K562 (cell line): ENCODE data around the gene ZBTB32. TPM values are rescaled to one million over a fixed set of nuclear protein-coding genes. Genes with fewer than 3 reads are reported as not detected.
A peak's percentile ranks its signal among the peaks of the same experiment; 100 is the strongest.

Source experiments
- C11orf30 ChIP-seq: fragments of 450-650 bp; IDR thresholded peaks from 2 replicates; pipeline ENCODE4 v1.6.1; 2016; ENCODE audit warnings: low read depth, mild to moderate bottlenecking
- CXXC5 ChIP-seq: fragments of 250-450 bp; sonication (Bioruptor Pico); IDR thresholded peaks from 2 replicates; pipeline ENCODE4 v1.8.0; 2022; ENCODE audit warnings: inconsistent platforms, mild to moderate bottlenecking, moderate library complexity
- GABPA ChIP-seq: fragments of 200-800 bp; sonication (Bioruptor generic); conservative IDR thresholded peaks from 2 replicates; pipeline ENCODE4 v1.6.1; 2016; ENCODE audit warnings: low read depth, missing genetic modification characterization, missing compliant biosample characterization
- KAT8 ChIP-seq: fragments of 450-650 bp; IDR thresholded peaks from 2 replicates; pipeline ENCODE4 v1.6.1; 2016; ENCODE audit warnings: low read depth, mild to moderate bottlenecking
- NFIC ChIP-seq: fragments of 450-650 bp; IDR thresholded peaks from 2 replicates; pipeline ENCODE4 v1.6.1; 2017; ENCODE audit warnings: mild to moderate bottlenecking, inconsistent platforms
- NUFIP1 ChIP-seq: fragments of 450-650 bp; IDR thresholded peaks from 2 replicates; pipeline ENCODE4 v1.6.1; 2018; ENCODE audit not compliant: partially characterized antibody
- PHF21A ChIP-seq: fragments of 450-650 bp; IDR thresholded peaks from 2 replicates; pipeline ENCODE4 v1.6.1; 2017; ENCODE audit warnings: low read depth, borderline replicate concordance
- POLR2H ChIP-seq: IDR thresholded peaks from 2 replicates; pipeline ENCODE4 v1.6.1; 2016; ENCODE audit warnings: missing genetic modification characterization, low read depth, mild to moderate bottlenecking, control low read depth, missing compliant biosample characterization, moderate library complexity
- RBM15 ChIP-seq: fragments of 200-400 bp; formaldehyde crosslinking; IDR thresholded peaks from 2 replicates; pipeline ENCODE4 v1.6.1; 2018; ENCODE audit warnings: mild to moderate bottlenecking, low read length, moderate library complexity; ENCODE audit not compliant: insufficient read depth
- TAF9B ChIP-seq: fragments of 450-650 bp; IDR thresholded peaks from 2 replicates; pipeline ENCODE4 v1.6.1; 2018; ENCODE audit warnings: mild to moderate bottlenecking; ENCODE audit not compliant: partially characterized antibody
- TEAD4 ChIP-seq, 2 experiments: sonication (generic) in 1 of 2; formaldehyde crosslinking in 1 of 2; IDR thresholded peaks; 2 replicates each; pipeline versions ENCODE4 v1.6.1 to v1.8.0; 2012 to 2022; ENCODE audit warnings: borderline replicate concordance in 1 of 2, inconsistent platforms in 1 of 2, low read length in 1 of 2, mild to moderate bottlenecking in 1 of 2, missing genetic modification reagents in 1 of 2
- U2AF1 ChIP-seq: fragments of 200-400 bp; formaldehyde crosslinking; optimal IDR thresholded peaks from 2 replicates; pipeline ENCODE3; 2017; ENCODE audit warnings: mild to moderate bottlenecking, low read depth, low read length, moderate library complexity
- ZBTB7A ChIP-seq: IDR thresholded peaks from 2 replicates; pipeline ENCODE4 v1.6.1; 2011; ENCODE audit warnings: low read depth, mild to moderate bottlenecking, low read length, moderate library complexity, borderline replicate concordance; ENCODE audit not compliant: control insufficient read depth
- ZNF197 ChIP-seq: fragments of 200-800 bp; sonication (Bioruptor generic); IDR thresholded peaks from 2 replicates; pipeline ENCODE4 v1.6.1; 2016; ENCODE audit warnings: low read depth, missing genetic modification characterization, missing compliant biosample characterization
- ZNF224 ChIP-seq: sonication (generic); formaldehyde crosslinking; IDR thresholded peaks from 2 replicates; pipeline ENCODE4 v1.8.0; 2022; ENCODE audit warnings: mild to moderate bottlenecking, missing genetic modification reagents
- ZNF282 ChIP-seq: sonication (generic); formaldehyde crosslinking; IDR thresholded peaks from 2 replicates; pipeline ENCODE4 v1.8.1; 2023; ENCODE audit warnings: missing genetic modification reagents
- ZNF3 ChIP-seq: fragments of 250-450 bp; sonication (Bioruptor Pico); IDR thresholded peaks from 2 replicates; pipeline ENCODE4 v1.5.0; 2021; ENCODE audit warnings: mild to moderate bottlenecking, moderate library complexity
- ZNF436 ChIP-seq: fragments of 250-450, 450-650 bp; sonication (Bioruptor Pico); formaldehyde crosslinking; IDR thresholded peaks from 2 replicates; pipeline ENCODE4 v1.7.0; 2020; ENCODE audit warnings: mild to moderate bottlenecking
- ZNF780A ChIP-seq: fragments of 250-450 bp; sonication (Bioruptor Pico); IDR thresholded peaks from 2 replicates; pipeline ENCODE4 v1.5.0; 2021; ENCODE audit warnings: mild to moderate bottlenecking
- ZNF830 ChIP-seq: fragments of 250-450 bp; sonication (Bioruptor Pico); IDR thresholded peaks from 2 replicates; pipeline ENCODE4 v1.5.0; 2021; ENCODE audit warnings: mild to moderate bottlenecking
- polyA plus RNA-seq, 8 experiments: library from polyadenylated mRNA; depleted of rRNA in 4 of 8; stranded (reverse) in 5 of 8; unstranded in 3 of 8; fragments of >200 nt; fragmentation: Nextera tagmentation in 2 of 8; fragmentation: Illumina TruSeq in 1 of 8; extraction: Ambion mirVana in 2 of 8; extraction: Trizol in 1 of 8; gene quantifications; 2 replicates each; pipeline versions ENCODE4 v1.2.1 to v1.2.3, GENCODE V29; 2011 to 2014; ENCODE audit warnings: inconsistent platforms in 1 of 8, missing spikeins in 1 of 8
- total RNA-seq, 7 experiments: library from RNA; depleted of rRNA in 6 of 7; stranded (reverse); fragments of >200 nt in 6 of 7; fragmentation: Illumina TruSeq in 2 of 7; extraction: Trizol in 2 of 7; gene quantifications; 2 replicates each; pipeline versions ENCODE4 v1.2.1 to v1.2.3, GENCODE V29; 2011 to 2021; ENCODE audit warnings: low replicate concordance in 1 of 7
- TF ChIP-seq, protein P1 (sequence below), 3 experiments: fragments of 200-800 bp in 1 of 3; fragments of 250-450 bp in 1 of 3; fragments of 450-650 bp in 1 of 3; sonication (Bioruptor Pico) in 1 of 3; sonication (Bioruptor generic) in 1 of 3; formaldehyde crosslinking in 1 of 3; IDR thresholded peaks; 2 replicates each; pipeline versions ENCODE4 v1.6.1 to v1.8.0; 2016 to 2022; ENCODE audit warnings: mild to moderate bottlenecking in 2 of 3, missing genetic modification characterization in 2 of 3, missing compliant biosample characterization in 1 of 3, moderate library complexity in 1 of 3
- TF ChIP-seq, protein P2 (sequence below): sonication (generic); formaldehyde crosslinking; IDR thresholded peaks from 2 replicates; pipeline ENCODE4 v1.4.0; 2020; ENCODE audit warnings: mild to moderate bottlenecking, missing genetic modification reagents
- TF ChIP-seq, protein P3 (sequence below): fragments of 450-650 bp; IDR thresholded peaks from 2 replicates; pipeline ENCODE4 v1.6.1; 2016; ENCODE audit warnings: missing biosample characterization, missing genetic modification characterization

The ZBTB32 gene
- total and polyA plus RNA-seq, 9 of the 15 experiments (the other 6 are each of a cell fraction or from before 2014, with no cell fraction given) = 0.20 TPM; not detected in 8

DNA sequence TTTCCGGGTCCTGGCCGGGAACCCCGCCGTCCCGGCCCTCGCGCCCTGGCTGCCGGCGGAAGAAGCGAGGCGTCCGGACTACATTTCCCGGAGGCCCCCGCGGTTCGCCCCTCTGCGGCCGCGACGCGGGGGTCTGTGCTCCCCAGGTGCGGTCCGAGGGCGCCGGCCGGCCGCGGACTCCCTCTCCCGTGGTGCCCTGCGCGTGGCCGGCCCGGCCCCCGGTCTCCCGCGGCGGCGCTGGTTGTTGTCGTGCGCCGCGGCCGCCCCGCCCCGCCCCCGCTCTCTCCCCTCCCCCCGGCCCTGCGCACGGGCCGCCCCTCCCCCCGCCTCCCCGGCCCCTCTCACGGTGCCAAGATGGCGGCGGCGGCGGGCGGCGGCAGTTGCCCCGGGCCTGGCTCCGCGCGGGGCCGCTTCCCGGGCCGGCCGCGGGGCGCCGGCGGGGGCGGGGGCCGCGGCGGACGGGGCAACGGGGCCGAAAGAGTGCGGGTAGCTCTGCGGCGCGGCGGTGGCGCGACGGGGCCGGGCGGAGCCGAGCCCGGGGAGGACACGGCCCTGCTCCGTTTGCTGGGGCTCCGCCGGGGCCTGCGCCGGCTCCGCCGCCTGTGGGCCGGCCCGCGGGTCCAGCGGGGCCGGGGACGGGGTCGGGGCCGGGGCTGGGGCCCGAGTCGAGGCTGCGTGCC, 13.4 kb downstream of the ZBTB32 start, which contains the start of gene KMT2B (continued):
- no peak for TF ChIP-seq ZNF282
- no peak for TF ChIP-seq KAT8
- TF ChIP-seq ZBTB7A = peak; percentile 93
- peak; percentile 67 for TF ChIP-seq CXXC5 (CRISPR knock-in tag)
- TF ChIP-seq, protein P1, sequence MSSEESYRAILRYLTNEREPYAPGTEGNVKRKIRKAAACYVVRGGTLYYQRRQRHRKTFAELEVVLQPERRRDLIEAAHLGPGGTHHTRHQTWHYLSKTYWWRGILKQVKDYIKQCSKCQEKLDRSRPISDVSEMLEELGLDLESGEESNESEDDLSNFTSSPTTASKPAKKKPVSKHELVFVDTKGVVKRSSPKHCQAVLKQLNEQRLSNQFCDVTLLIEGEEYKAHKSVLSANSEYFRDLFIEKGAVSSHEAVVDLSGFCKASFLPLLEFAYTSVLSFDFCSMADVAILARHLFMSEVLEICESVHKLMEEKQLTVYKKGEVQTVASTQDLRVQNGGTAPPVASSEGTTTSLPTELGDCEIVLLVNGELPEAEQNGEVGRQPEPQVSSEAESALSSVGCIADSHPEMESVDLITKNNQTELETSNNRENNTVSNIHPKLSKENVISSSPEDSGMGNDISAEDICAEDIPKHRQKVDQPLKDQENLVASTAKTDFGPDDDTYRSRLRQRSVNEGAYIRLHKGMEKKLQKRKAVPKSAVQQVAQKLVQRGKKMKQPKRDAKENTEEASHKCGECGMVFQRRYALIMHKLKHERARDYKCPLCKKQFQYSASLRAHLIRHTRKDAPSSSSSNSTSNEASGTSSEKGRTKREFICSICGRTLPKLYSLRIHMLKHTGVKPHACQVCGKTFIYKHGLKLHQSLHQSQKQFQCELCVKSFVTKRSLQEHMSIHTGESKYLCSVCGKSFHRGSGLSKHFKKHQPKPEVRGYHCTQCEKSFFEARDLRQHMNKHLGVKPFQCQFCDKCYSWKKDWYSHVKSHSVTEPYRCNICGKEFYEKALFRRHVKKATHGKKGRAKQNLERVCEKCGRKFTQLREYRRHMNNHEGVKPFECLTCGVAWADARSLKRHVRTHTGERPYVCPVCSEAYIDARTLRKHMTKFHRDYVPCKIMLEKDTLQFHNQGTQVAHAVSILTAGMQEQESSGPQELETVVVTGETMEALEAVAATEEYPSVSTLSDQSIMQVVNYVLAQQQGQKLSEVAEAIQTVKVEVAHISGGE (CRISPR knock-in tag; IDR thresholded peaks at IDR 0.05) = peak in 1 of 3 experiments; percentile 93; a peak in 2 of 6 replicates
- no peak for TF ChIP-seq ZNF3 (CRISPR knock-in tag)
- TF ChIP-seq, protein P2, sequence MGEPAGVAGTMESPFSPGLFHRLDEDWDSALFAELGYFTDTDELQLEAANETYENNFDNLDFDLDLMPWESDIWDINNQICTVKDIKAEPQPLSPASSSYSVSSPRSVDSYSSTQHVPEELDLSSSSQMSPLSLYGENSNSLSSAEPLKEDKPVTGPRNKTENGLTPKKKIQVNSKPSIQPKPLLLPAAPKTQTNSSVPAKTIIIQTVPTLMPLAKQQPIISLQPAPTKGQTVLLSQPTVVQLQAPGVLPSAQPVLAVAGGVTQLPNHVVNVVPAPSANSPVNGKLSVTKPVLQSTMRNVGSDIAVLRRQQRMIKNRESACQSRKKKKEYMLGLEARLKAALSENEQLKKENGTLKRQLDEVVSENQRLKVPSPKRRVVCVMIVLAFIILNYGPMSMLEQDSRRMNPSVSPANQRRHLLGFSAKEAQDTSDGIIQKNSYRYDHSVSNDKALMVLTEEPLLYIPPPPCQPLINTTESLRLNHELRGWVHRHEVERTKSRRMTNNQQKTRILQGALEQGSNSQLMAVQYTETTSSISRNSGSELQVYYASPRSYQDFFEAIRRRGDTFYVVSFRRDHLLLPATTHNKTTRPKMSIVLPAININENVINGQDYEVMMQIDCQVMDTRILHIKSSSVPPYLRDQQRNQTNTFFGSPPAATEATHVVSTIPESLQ (CRISPR knock-in tag) = no peak
- no peak for TF ChIP-seq C11orf30
- no peak for TF ChIP-seq TAF9B
- no peak for TF ChIP-seq ZNF780A
- TF ChIP-seq, protein P3, sequence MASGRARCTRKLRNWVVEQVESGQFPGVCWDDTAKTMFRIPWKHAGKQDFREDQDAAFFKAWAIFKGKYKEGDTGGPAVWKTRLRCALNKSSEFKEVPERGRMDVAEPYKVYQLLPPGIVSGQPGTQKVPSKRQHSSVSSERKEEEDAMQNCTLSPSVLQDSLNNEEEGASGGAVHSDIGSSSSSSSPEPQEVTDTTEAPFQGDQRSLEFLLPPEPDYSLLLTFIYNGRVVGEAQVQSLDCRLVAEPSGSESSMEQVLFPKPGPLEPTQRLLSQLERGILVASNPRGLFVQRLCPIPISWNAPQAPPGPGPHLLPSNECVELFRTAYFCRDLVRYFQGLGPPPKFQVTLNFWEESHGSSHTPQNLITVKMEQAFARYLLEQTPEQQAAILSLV (tag) = no peak
- TF ChIP-seq ZNF224 (CRISPR knock-in tag) = no peak
- no peak for TF ChIP-seq NFIC
- no peak for TF ChIP-seq ZNF197
- TF ChIP-seq PHF21A = no peak
- TF ChIP-seq ZNF830 (CRISPR knock-in tag) = no peak
- TF ChIP-seq NUFIP1 = no peak
- TF ChIP-seq GABPA = peak; percentile 82
- TF ChIP-seq RBM15 = no peak
- TF ChIP-seq POLR2H (tag) = no peak
- peak; percentile 12 for TF ChIP-seq U2AF1
- no peak for TF ChIP-seq ZNF436 (CRISPR knock-in tag)
- no peak for TF ChIP-seq TEAD4 (IDR thresholded peaks at IDR 0.05; ENCODE audit: low read length)
- no peak for TF ChIP-seq TEAD4 (CRISPR knock-in tag; IDR thresholded peaks at IDR 0.05; ENCODE audit: borderline replicate concordance)
